ENCODE results near the gene EIF4H.

DNA sequence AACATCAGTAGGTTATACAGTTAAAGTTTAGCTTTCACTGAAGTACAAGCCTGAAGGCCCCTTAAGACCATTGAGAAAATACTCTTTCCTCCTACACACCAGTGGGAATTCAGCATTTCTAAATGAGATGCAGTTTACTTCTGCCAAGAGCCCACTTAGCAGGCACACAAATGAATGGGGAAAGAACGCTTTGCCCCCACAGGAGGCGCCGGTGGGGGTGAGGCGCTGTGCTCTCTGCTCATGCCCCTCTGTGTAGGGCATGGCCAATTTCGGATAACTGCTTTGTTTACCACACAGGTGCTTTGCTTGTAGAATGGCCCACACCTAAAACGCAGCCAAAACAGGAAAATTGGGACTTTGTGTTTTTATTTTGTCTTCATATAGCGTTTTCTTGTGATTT is 19.8 kb downstream of the EIF4H start:
- TF ChIP-seq FOXP2 (optimal IDR thresholded peaks at IDR 0.05; ENCODE audit: borderline replicate concordance, extremely low read depth, extremely low read length, insufficient read depth): no peak
- no peak for TF ChIP-seq SIN3A (IDR thresholded peaks at IDR 0.05; ENCODE audit: borderline replicate concordance, insufficient read depth, low read length)

All from PFSK-1 (cell line).